Endothelial cell of umbilical vein (primary cell): Measurements from ENCODE around the gene PRKAR1B.

Experiments used
- CTCF ChIP-seq, 2 donors: IDR thresholded peaks; 1 replicate in 1 of 2; 2 replicates in 1 of 2; pipeline ENCODE4 v1.5.1; 2011; ENCODE audit warnings: low read length in 2 of 2, mild to moderate bottlenecking in 2 of 2, moderate library complexity in 2 of 2, control low read depth in 1 of 2, inconsistent platforms in 1 of 2, low read depth in 1 of 2; ENCODE audit not compliant: insufficient read depth in 1 of 2; ENCODE audit errors: extremely low read depth in 1 of 2
- EZH2 ChIP-seq: IDR thresholded peaks from 2 replicates; pipeline ENCODE4 v1.6.1; 2012; ENCODE audit warnings: borderline replicate concordance, low read depth, mild to moderate bottlenecking, moderate library complexity, low read length, inconsistent platforms; ENCODE audit not compliant: severe bottlenecking
- MYC ChIP-seq: IDR thresholded peaks from one replicate; pipeline ENCODE4 v1.6.1; 2011; ENCODE audit warnings: mild to moderate bottlenecking, low read depth, low read length
- POLR2A ChIP-seq: IDR thresholded peaks from 2 replicates; pipeline ENCODE4 v1.6.1; 2012; ENCODE audit warnings: low read depth, mild to moderate bottlenecking, control low read depth, low read length
- POLR2AphosphoS5 ChIP-seq: IDR thresholded peaks from 2 replicates; pipeline ENCODE4 v1.6.1; 2012; ENCODE audit warnings: low read depth, mild to moderate bottlenecking, control low read depth, low read length, moderate library complexity; ENCODE audit not compliant: insufficient read depth
- TF ChIP-seq, protein P1 (sequence below): IDR thresholded peaks from 2 replicates; pipeline ENCODE4 v1.6.1; 2011; ENCODE audit not compliant: insufficient read depth, insufficient read length

- TF ChIP-seq EZH2 (no peak), CTCF (IDR thresholded peaks at IDR 0.05; ENCODE audit: extremely low read depth in 1 of 2, insufficient read depth in 1 of 2, low read depth in 1 of 2, low read length in 2 of 2) (no peak), POLR2A (no peak), POLR2AphosphoS5 (no peak), MYC (no peak)
- TF ChIP-seq, protein P1, sequence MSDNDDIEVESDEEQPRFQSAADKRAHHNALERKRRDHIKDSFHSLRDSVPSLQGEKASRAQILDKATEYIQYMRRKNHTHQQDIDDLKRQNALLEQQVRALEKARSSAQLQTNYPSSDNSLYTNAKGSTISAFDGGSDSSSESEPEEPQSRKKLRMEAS = no peak
Observed at GRCh38 chr7:628826-629225, 98.3 kb downstream of the PRKAR1B start.
